NT2/D1 (cell line): ENCODE measurements around the gene CDH24.
A peak's percentile ranks its signal among the peaks of the same experiment; 100 is the strongest.

Experiments
- DNase-seq: peaks from one replicate; pipeline ENCODE4 v3.0.0-alpha.2; 2011; ENCODE audit warnings: low read depth, low spot score
- H3K27me3 ChIP-seq: 2 replicates; pipeline ENCODE4 v1.6.0; 2011; ENCODE audit warnings: mild to moderate bottlenecking; ENCODE audit not compliant: insufficient read length, insufficient read depth
- H3K36me3 ChIP-seq: 2 replicates; pipeline ENCODE4 v1.6.1; 2011; ENCODE audit warnings: mild to moderate bottlenecking, low read length, mixed read lengths; ENCODE audit not compliant: insufficient read depth, insufficient read length
- H3K4me1 ChIP-seq: 2 replicates; pipeline ENCODE4 v1.5.1; 2011; ENCODE audit not compliant: insufficient read depth, insufficient read length
- H3K4me3 ChIP-seq: 2 replicates; pipeline ENCODE4 v1.5.1; 2011; ENCODE audit warnings: low read depth; ENCODE audit not compliant: insufficient read length
- H3K9ac ChIP-seq: 2 replicates; pipeline ENCODE4 v1.6.0; 2011; ENCODE audit warnings: low read depth; ENCODE audit not compliant: insufficient read length
- H3K9me3 ChIP-seq: 2 replicates; pipeline ENCODE4 v1.5.1; 2011; ENCODE audit warnings: mild to moderate bottlenecking, low read length; ENCODE audit not compliant: insufficient read depth
- SUZ12 ChIP-seq: IDR thresholded peaks from 2 replicates; pipeline ENCODE4 v1.6.1; 2011; ENCODE audit not compliant: insufficient read length, insufficient read depth; ENCODE audit errors: extremely low read depth
- YY1 ChIP-seq: IDR thresholded peaks from 2 replicates; pipeline ENCODE4 v1.6.1; 2011; ENCODE audit not compliant: insufficient read length, insufficient read depth
- ZNF274 ChIP-seq: IDR thresholded peaks from 2 replicates; pipeline ENCODE4 v1.6.1; 2011; ENCODE audit warnings: mild to moderate bottlenecking, low read depth, low read length

CDH24 gene

GRCh38 chr14:23068789-23069412, 11.6 kb upstream of the CDH24 start:
- Histone ChIP-seq H3K4me1 (peaks cover 24% of the 10 kb centered on the region), H3K4me3 (no peak overlapping the region), H3K9me3 (no peaks in the 10 kb centered on the region), H3K36me3 (peaks cover 77% of the 10 kb centered on the region), H3K27me3 (no peaks in the 10 kb centered on the region), H3K9ac (peak overlapping the region; percentile 27)
- TF ChIP-seq SUZ12 (no peak), YY1 (no peak), ZNF274 (no peak)
- DNase-seq = peak; percentile 72

- Histone ChIP-seq H3K9ac (no peak overlapping the region), H3K36me3 (peaks cover 78% of the 10 kb centered on the region), H3K4me3 (no peak overlapping the region), H3K9me3 (no peaks in the 10 kb centered on the region), H3K4me1 (peaks cover 24% of the 10 kb centered on the region), H3K27me3 (no peaks in the 10 kb centered on the region)
- TF ChIP-seq ZNF274 (no peak), SUZ12 (no peak), YY1 (no peak)
- DNase-seq = no peak
These were observed 10.8 kb upstream of the CDH24 start for GRCh38 chr14:23067847-23068788.

GRCh38 chr14:23066855-23067744, 9.8 kb upstream of the CDH24 start:
- DNase-seq = no peak
- Histone ChIP-seq H3K27me3 (no peaks in the 10 kb centered on the region), H3K9ac (no peak overlapping the region), H3K9me3 (no peaks in the 10 kb centered on the region), H3K4me1 (peaks cover 29% of the 10 kb centered on the region), H3K36me3 (peaks cover 79% of the 10 kb centered on the region), H3K4me3 (no peak overlapping the region)
- no peak for TF ChIP-seq SUZ12
- TF ChIP-seq ZNF274 = no peak
- TF ChIP-seq YY1 = no peak

- H3K27me3 ChIP-seq = no peaks in the 10 kb centered on the region
- no peak overlapping the region for H3K4me3 ChIP-seq
- no peaks in the 10 kb centered on the region for H3K9me3 ChIP-seq
- peaks cover 26% of the 10 kb centered on the region for H3K4me1 ChIP-seq
- TF ChIP-seq ZNF274 = no peak
- TF ChIP-seq SUZ12 = no peak
- no peak for TF ChIP-seq YY1
- no peak for DNase-seq
- no peak overlapping the region for H3K9ac ChIP-seq
- H3K36me3 ChIP-seq = peaks cover 84% of the 10 kb centered on the region
These were observed 9.0 kb upstream of the CDH24 start for GRCh38 chr14:23066368-23066767.

- Histone ChIP-seq H3K27me3 (no peaks in the 10 kb centered on the region), H3K9me3 (no peaks in the 10 kb centered on the region), H3K4me3 (no peak overlapping the region), H3K36me3 (peaks cover 95% of the 10 kb centered on the region), H3K4me1 (peaks cover 23% of the 10 kb centered on the region), H3K9ac (no peak overlapping the region)
- DNase-seq = no peak
- TF ChIP-seq YY1 (no peak), SUZ12 (no peak), ZNF274 (no peak)
These were observed 6.3 kb upstream of the CDH24 start for GRCh38 chr14:23063601-23064000.

- Histone ChIP-seq H3K4me3 (no peak overlapping the region), H3K9me3 (no peaks in the 10 kb centered on the region), H3K36me3 (peaks cover 85% of the 10 kb centered on the region), H3K27me3 (no peaks in the 10 kb centered on the region), H3K9ac (no peak overlapping the region), H3K4me1 (peaks cover 13% of the 10 kb centered on the region)
- no peak for TF ChIP-seq YY1
- no peak for TF ChIP-seq ZNF274
- no peak for TF ChIP-seq SUZ12
- no peak for DNase-seq
These were observed 4.7 kb upstream of the CDH24 start for GRCh38 chr14:23062002-23062401.
